Cardiac muscle cell (in vitro differentiated cells and primary cell): ENCODE results near the gene FOCAD. TPM values are rescaled to one million over a fixed set of nuclear protein-coding genes. Genes with fewer than 3 reads are reported as not detected.

Experiments used
- DNase-seq, 2 donors: peaks; one replicate each; pipeline versions ENCODE4 v3.0.0 to v3.0.0-alpha.2; 2010 to 2017; ENCODE audit warnings: low read depth in 1 of 2, low spot score in 1 of 2
- H3K27ac ChIP-seq: fragments of 200-600 bp; sonication (generic); 2 replicates; pipeline ENCODE4 v1.5.1; 2016
- H3K27me3 ChIP-seq: fragments of 200-600 bp; sonication (generic); 2 replicates; pipeline ENCODE4 v1.6.0; 2016; ENCODE audit warnings: control low read depth
- H3K36me3 ChIP-seq: fragments of 200-600 bp; sonication (generic); 2 replicates; pipeline ENCODE4 v1.5.1; 2016; ENCODE audit warnings: control low read depth
- H3K4me1 ChIP-seq: fragments of 200-600 bp; sonication (generic); 2 replicates; pipeline ENCODE4 v1.8.1; 2017; ENCODE audit warnings: low read depth, mild to moderate bottlenecking, mixed run types
- H3K4me3 ChIP-seq: fragments of 200-600 bp; sonication (generic); 2 replicates; pipeline ENCODE4 v1.5.1; 2016; ENCODE audit warnings: mild to moderate bottlenecking
- H3K9me3 ChIP-seq: fragments of 200-600 bp; sonication (generic); 2 replicates; pipeline ENCODE4 v1.5.1; 2017; ENCODE audit warnings: low read depth, mild to moderate bottlenecking, control low read depth
- polyA plus RNA-seq: library from polyadenylated mRNA; unstranded; fragments of >200 nt; fragmentation: Nextera tagmentation; extraction: Ambion mirVana; gene quantifications from 2 replicates; pipeline ENCODE4 v1.2.1, GENCODE V29; 2016
- total RNA-seq: library from RNA; depleted of rRNA; stranded (reverse); fragments of >200 nt; gene quantifications from 2 replicates; pipeline ENCODE4 v1.2.3, GENCODE V29; 2016
- TF ChIP-seq, protein P1 (sequence below): IDR thresholded peaks from 2 replicates; pipeline ENCODE4 v1.5.1; 2012; ENCODE audit warnings: low read depth, mild to moderate bottlenecking, low read length

The FOCAD gene
- total and polyA plus RNA-seq, 2 experiments from 2014 or later = 32.9 to 57.0 TPM

DNA sequence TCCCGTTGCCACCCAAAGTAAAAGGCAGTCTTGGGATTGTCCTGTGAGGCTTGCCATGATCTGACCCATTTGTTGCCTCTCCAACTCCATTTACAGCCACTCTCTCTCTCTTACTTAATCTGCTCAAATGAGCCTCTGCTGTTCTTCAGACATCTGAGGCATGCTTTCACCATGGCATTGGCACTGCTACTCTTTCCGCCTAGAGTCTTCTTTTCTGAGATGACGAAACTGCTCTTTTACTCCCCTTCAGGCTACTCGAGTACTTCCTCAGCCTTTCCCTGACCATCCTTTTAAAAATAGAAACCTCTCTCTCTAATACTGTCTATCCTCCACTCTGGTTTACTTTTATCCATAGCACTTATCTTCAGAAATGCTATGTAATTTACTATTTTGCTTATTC lies 9.0 kb downstream of the FOCAD start:
- DNase-seq = peak; percentile 13 to 57
- H3K27me3 ChIP-seq = no peaks in the 10 kb centered on the region
- no peaks in the 10 kb centered on the region for H3K9me3 ChIP-seq
- no peaks in the 10 kb centered on the region for H3K36me3 ChIP-seq
- TF ChIP-seq, protein P1, sequence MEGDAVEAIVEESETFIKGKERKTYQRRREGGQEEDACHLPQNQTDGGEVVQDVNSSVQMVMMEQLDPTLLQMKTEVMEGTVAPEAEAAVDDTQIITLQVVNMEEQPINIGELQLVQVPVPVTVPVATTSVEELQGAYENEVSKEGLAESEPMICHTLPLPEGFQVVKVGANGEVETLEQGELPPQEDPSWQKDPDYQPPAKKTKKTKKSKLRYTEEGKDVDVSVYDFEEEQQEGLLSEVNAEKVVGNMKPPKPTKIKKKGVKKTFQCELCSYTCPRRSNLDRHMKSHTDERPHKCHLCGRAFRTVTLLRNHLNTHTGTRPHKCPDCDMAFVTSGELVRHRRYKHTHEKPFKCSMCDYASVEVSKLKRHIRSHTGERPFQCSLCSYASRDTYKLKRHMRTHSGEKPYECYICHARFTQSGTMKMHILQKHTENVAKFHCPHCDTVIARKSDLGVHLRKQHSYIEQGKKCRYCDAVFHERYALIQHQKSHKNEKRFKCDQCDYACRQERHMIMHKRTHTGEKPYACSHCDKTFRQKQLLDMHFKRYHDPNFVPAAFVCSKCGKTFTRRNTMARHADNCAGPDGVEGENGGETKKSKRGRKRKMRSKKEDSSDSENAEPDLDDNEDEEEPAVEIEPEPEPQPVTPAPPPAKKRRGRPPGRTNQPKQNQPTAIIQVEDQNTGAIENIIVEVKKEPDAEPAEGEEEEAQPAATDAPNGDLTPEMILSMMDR = no peak
- peak overlapping the region; percentile 78 for H3K27ac ChIP-seq
- peaks cover 30% of the 10 kb centered on the region for H3K4me1 ChIP-seq
- no peak overlapping the region for H3K4me3 ChIP-seq

DNA sequence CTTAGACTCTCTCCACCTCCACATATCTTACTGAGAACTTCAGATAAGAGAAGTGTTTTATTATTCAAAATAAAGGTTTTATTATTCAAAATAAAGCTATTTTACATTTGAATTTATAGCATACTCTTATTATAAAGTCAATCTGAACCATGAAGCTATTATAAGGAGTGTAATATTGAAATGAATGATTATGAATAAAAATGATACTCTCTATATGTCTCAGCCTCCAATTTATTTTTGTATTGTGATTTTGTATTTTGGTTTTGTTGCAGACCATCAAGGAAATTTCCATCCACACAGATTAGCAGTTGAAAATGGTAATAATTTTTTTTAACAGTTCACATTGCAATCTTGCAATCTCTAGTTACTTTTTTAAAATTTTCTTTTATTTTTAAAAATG lies 10.2 kb downstream of the FOCAD start:
- Histone ChIP-seq H3K27me3 (no peaks in the 10 kb centered on the region), H3K4me1 (peaks cover 30% of the 10 kb centered on the region), H3K27ac (no peak overlapping the region), H3K9me3 (no peaks in the 10 kb centered on the region), H3K36me3 (no peaks in the 10 kb centered on the region), H3K4me3 (no peak overlapping the region)
- DNase-seq = no peak
- TF ChIP-seq, protein P1 = no peak

DNA sequence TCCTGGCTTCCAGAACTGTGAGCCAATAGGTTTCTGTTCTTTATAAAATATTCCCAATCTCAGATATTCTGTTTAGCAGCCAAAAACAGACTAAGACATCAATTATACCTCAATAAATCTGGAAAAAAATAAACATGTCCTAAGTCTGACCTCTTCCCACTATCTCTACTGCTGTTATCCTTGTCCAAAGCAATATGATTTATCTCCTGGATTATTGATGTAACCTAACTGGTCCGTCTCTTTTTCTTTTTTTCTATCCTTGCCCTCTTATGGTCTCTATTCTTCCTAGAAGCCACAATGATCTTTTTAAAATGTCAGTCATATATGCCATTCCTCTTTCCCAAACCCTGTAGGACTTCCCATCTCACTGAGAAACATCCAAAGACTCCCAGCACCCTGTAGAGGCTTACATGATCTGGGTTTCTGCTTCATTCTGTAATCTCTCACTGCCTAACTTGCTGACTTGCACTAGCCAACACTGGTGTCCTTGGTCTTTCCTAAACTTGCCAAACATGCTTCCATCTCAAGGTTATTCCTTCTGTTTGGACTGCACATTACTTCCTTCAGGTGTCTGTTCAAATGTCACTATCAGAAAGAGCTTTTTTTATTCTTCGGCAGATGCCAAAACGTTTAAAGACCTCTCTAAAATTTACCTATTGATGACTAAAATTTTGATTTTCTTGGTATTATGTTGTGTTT lies 13.1 kb downstream of the FOCAD start:
- Histone ChIP-seq H3K27me3 (no peaks in the 10 kb centered on the region), H3K27ac (no peak overlapping the region), H3K4me3 (no peak overlapping the region), H3K4me1 (peaks cover 19% of the 10 kb centered on the region), H3K36me3 (no peaks in the 10 kb centered on the region), H3K9me3 (no peaks in the 10 kb centered on the region)
- DNase-seq = no peak
- TF ChIP-seq, protein P1 = no peak

DNA sequence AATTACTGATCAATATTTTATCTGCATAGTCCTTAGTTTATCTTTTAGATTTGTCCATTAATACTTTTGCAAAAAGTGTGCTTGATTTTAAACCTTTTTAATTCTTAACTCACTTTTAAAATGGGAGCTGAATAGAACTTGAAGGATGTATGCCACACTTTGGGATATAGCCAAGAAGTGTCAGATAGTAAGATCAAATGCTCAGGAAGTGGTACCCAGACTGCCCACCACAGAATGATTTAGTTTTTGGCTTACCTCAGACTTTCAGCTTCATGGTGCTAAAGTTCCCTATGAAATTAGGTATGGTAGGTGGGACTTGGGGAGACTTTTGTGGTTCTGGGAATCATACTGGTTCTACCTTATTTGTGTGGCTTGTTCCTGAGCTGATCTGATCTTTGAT lies 14.7 kb downstream of the FOCAD start:
- Histone ChIP-seq H3K27ac (no peak overlapping the region), H3K4me3 (no peak overlapping the region), H3K27me3 (no peaks in the 10 kb centered on the region), H3K36me3 (no peaks in the 10 kb centered on the region), H3K4me1 (peaks cover 9% of the 10 kb centered on the region), H3K9me3 (no peaks in the 10 kb centered on the region)
- TF ChIP-seq, protein P1 = no peak
- no peak for DNase-seq

DNA sequence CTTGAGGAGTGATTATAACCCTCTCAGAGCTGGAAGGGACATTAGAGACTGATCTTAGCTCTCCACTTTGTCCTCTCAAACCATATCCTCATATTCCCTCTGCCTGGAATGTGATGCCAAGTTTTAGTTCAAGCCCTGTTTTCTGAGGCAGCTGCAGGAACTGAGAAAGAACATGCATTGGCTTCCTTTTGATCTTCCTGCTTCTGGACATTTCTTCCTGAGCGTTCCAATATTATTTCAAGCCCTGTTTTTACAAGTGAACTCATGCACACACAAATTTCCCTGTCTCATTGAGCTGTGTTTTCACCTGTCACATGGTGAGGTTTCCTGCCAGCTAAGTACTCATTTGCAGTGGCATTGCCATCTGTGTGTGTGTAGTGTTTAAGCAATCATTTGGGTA lies 17.0 kb downstream of the FOCAD start:
- Histone ChIP-seq H3K9me3 (no peaks in the 10 kb centered on the region), H3K4me3 (no peak overlapping the region), H3K4me1 (peaks cover 9% of the 10 kb centered on the region), H3K27ac (peak overlapping the region; percentile 5), H3K27me3 (no peaks in the 10 kb centered on the region), H3K36me3 (no peaks in the 10 kb centered on the region)
- peak; percentile 20 to 33 for DNase-seq
- TF ChIP-seq, protein P1 = no peak

DNA sequence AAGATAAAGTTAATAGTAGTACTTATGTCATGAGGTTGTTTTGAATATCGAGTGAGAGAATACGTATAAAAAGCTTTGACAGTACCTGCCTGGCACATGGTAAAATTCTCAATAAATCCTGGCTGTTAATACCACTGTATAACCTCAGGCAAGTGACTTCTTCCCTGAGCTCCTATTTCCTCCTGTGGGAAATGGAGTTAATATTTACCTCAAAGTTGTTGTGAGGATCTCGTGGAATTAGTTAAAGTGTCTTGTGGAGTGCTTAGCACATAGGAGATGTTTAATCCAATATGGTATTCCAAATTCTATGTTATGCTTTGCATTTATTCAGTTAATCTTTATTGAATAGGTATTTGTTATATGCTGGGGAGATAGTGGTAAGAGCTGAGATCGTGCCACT lies 18.5 kb downstream of the FOCAD start:
- no peak overlapping the region for H3K4me3 ChIP-seq
- H3K27me3 ChIP-seq = no peaks in the 10 kb centered on the region
- H3K9me3 ChIP-seq = no peaks in the 10 kb centered on the region
- H3K4me1 ChIP-seq = peaks cover 12% of the 10 kb centered on the region
- no peaks in the 10 kb centered on the region for H3K36me3 ChIP-seq
- TF ChIP-seq, protein P1 = no peak
- no peak overlapping the region for H3K27ac ChIP-seq
- DNase-seq = no peak
